ENCODE measurements around the gene FBXO27. TPM values are rescaled to one million over a fixed set of nuclear protein-coding genes. Genes with fewer than 3 reads are reported as not detected.

Gene FBXO27
- total and polyA plus RNA-seq, 2 of the 8 experiments (the other 6 are each of a cell fraction or from before 2014, with no cell fraction given), result 10.9 to 25.5 TPM

DNA sequence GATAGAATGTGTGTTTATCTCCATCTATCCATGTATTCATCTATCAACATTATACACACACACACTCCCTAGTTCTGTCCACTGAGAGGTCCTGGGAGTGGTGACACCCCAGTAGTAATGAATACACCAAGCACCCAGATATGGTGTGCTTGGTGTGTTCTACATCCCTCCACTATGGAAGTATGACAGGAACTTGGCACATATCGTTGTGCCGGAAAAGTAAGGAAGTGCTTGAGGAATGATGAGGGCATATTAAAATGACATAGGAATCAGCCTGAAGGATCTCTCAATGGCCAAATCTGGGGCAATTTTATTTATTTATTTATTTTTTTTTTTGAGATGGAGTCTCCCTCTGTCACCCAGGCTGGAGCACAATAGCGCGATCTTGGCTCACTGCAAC, 28.6 kb downstream of the FBXO27 start:
- H2BK5ac ChIP-seq (ENCODE audit: low read depth, low read length), result no peak overlapping the region
- 0 out of 7 replicates have a peak, but pooled peaks cover 0 to 2% (median 0%) of the 10 kb centered on the region in 4 experiments for H3K4me1 ChIP-seq (replicated peaks in 1 of 4; ENCODE audit: control insufficient read depth in 3 of 4, insufficient read depth in 4 of 4, low read length in 3 of 4)
- H3K23ac ChIP-seq (ENCODE audit: insufficient read length), result no peak overlapping the region
- FAIRE-seq (no peak), DNase-seq (ENCODE audit: low read depth in 1 of 2, low spot score in 2 of 2) (no peak)
- H3K4ac ChIP-seq (replicated peaks; ENCODE audit: insufficient read length, low read depth, low read length), result no peak overlapping the region
- no peak overlapping the region for H3K56ac ChIP-seq (replicated peaks; ENCODE audit: insufficient read length, low read depth, low read length)
- no peak overlapping the region for H3K4me3 ChIP-seq (ENCODE audit: extremely low read depth in 1 of 4, insufficient read depth in 2 of 4, low read depth in 3 of 4, low read length in 4 of 4)
- H2BK120ac ChIP-seq (replicated peaks; ENCODE audit: low read depth, low read length), result no peak overlapping the region
- no peaks in the 10 kb centered on the region for H3K23me2 ChIP-seq (ENCODE audit: low read depth, low read length)
- no peaks in the 10 kb centered on the region for H3K79me2 ChIP-seq (ENCODE audit: control insufficient read depth in 1 of 2, insufficient read depth in 2 of 2, low read length in 2 of 2)
- no peaks in the 10 kb centered on the region for H3K9me3 ChIP-seq (ENCODE audit: insufficient read depth in 2 of 2, low read depth in 1 of 2, low read length in 1 of 2)
- H2BK20ac ChIP-seq (ENCODE audit: low read length), result no peak overlapping the region
- WGBS, 2 experiments (ENCODE audit: extremely low coverage in 1 of 2, insufficient coverage in 1 of 2, insufficient read length in 1 of 2, insufficient replicate concordance in 2 of 2, low coverage in 1 of 2, low lambda C conversion rate in 2 of 2, missing lambda C conversion rate in 1 of 2), result 97% methylated on average over 4 of the region's 4 CpGs; no CpG with 5 or more reads in 1 of the 2 experiments
- no peak overlapping the region for H3K27ac ChIP-seq (ENCODE audit: low read depth, low read length)
- no peaks in the 10 kb centered on the region for H3K27me3 ChIP-seq (replicated peaks in 1 of 4; ENCODE audit: control insufficient read depth in 3 of 4, extremely low read depth in 1 of 4, insufficient read depth in 3 of 4, low read length in 3 of 4)
- no peak overlapping the region for H2AK5ac ChIP-seq (ENCODE audit: low read depth, low read length)
- H4K5ac ChIP-seq (ENCODE audit: insufficient read length, low read depth, low read length), result no peak overlapping the region
- ChIA-PET CTCF (ENCODE audit: partially characterized antibody) (no interaction called here), POLR2A (ENCODE audit: partially characterized antibody) (no interaction called here)
- H2BK12ac ChIP-seq (ENCODE audit: low read depth, low read length), result no peak overlapping the region
- no peaks in the 10 kb centered on the region for H4K20me1 ChIP-seq (replicated peaks in 1 of 2; ENCODE audit: control insufficient read depth in 1 of 2, insufficient read depth in 2 of 2, low read length in 2 of 2)
- H3K4me2 ChIP-seq (ENCODE audit: insufficient read depth in 1 of 2, low read depth in 2 of 2, low read length in 2 of 2), result no peak overlapping the region
- H3K79me1 ChIP-seq (ENCODE audit: low read depth, low read length), result no peaks in the 10 kb centered on the region; the same call in 1 of the 2 replicates
- no peak overlapping the region for H4K8ac ChIP-seq (ENCODE audit: extremely low read depth, insufficient read depth, low read length)
- TF ChIP-seq SRF (IDR thresholded peaks at IDR 0.05; ENCODE audit: low read depth, low read length) (no peak), BRCA1 (IDR thresholded peaks at IDR 0.05; ENCODE audit: low read depth, low read length) (no peak), NRF1 (IDR thresholded peaks at IDR 0.05; ENCODE audit: low read depth, low read length) (no peak)
- H2BK15ac ChIP-seq (ENCODE audit: low read length), result no peak overlapping the region
- H3K14ac ChIP-seq (ENCODE audit: insufficient read length), result no peak overlapping the region
- no peak overlapping the region for H2AFZ ChIP-seq (ENCODE audit: low read length)
- no peak overlapping the region for H3K18ac ChIP-seq (ENCODE audit: extremely low read depth, low read length)
- H3K9ac ChIP-seq (replicated peaks in 1 of 4; ENCODE audit: extremely low read depth in 1 of 4, low read depth in 3 of 4, low read length in 3 of 4), result no peak overlapping the region
- no peaks in the 10 kb centered on the region for H3K36me3 ChIP-seq (ENCODE audit: control insufficient read depth in 2 of 4, insufficient read depth in 4 of 4, low read length in 3 of 4)
- H4K91ac ChIP-seq (replicated peaks; ENCODE audit: insufficient read length, low read length), result no peak overlapping the region

Measured in H1 (cell line).